Ishikawa (cell line): Measurements from ENCODE around the gene CHST9.

Source experiments
- EGR1 ChIP-seq: IDR thresholded peaks from 2 replicates; pipeline ENCODE4 v1.6.1; 2012
- EP300 ChIP-seq: IDR thresholded peaks from 2 replicates; pipeline ENCODE4 v1.6.1; 2012; ENCODE audit warnings: borderline replicate concordance
- FOXM1 ChIP-seq: IDR thresholded peaks from 2 replicates; pipeline ENCODE4 v1.6.1; 2012; ENCODE audit warnings: low read depth, borderline replicate concordance
- RAD21 ChIP-seq: IDR thresholded peaks from 2 replicates; pipeline ENCODE4 v1.6.1; 2012; ENCODE audit warnings: low read depth
- TEAD4 ChIP-seq: IDR thresholded peaks from 2 replicates; pipeline ENCODE4 v1.6.1; 2012
- ZBTB7A ChIP-seq: IDR thresholded peaks from 2 replicates; pipeline ENCODE4 v1.6.1; 2012; ENCODE audit warnings: low read depth

GRCh38 chr18:27171993-27172392 is 13.1 kb downstream of the CHST9 start:
- TF ChIP-seq TEAD4 (no peak), RAD21 (no peak), FOXM1 (no peak), ZBTB7A (no peak), EP300 (no peak), EGR1 (no peak)
